GM18951 (cell line): ENCODE measurements around the gene CAP2.

ENCODE experiments used
- POLR2A ChIP-seq: IDR thresholded peaks from 4 replicates; pipeline ENCODE4 v1.6.1; 2011; ENCODE audit warnings: mild to moderate bottlenecking; ENCODE audit not compliant: insufficient read length, insufficient read depth; ENCODE audit errors: extremely low read depth
- in situ Hi-C: fragments of 300-500 bp; cut with MboI; formaldehyde crosslinking; loops from one replicate; pipeline ENCODE4 v1.12.0; 2022; ENCODE audit warnings: low sequenced_read_pairs, mixed read lengths, inconsistent platforms; ENCODE audit not compliant: unreplicated experiment

Gene CAP2

DNA sequence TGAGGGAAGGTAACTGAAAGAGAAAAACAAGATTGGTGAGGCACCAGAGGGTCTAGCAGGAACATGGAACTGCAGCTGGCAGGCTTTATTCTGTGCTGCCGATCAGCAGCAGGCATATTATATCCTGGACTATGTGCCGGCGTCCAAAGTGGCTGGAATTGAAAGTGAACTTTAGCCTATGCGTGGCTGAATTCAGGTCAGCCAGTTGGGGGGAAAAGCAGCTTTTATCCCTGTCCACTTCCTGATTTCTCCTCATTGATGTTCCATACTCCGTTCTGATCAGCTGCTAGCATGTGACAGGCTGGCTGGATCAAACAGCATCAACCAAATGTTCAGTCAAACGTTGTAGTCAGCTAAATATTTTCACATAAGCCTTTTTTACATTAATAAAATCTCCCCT lies 99.0 kb downstream of the CAP2 start:
- TF ChIP-seq POLR2A: no peak
- in situ Hi-C loops: no loop called here

DNA sequence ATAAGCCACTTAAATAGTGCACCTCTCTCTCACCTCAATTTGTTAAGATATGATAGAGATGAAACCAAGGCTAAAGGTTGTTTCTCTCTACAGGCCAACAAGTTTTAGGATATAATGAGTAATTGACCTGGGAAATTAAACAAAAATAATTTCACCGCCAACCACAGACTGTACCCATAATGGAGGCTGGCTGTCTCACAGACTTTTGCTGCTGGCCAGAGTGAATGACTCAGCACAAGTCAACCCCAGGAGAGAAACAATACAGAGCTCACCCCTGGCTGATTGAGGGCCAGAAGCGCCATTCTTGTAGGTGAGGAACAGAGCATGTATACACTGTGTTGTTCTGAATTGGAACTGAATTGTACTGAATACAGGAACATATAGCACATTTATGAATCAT lies 99.9 kb downstream of the CAP2 start:
- TF ChIP-seq POLR2A: no peak
- in situ Hi-C loops: no loop called here

DNA sequence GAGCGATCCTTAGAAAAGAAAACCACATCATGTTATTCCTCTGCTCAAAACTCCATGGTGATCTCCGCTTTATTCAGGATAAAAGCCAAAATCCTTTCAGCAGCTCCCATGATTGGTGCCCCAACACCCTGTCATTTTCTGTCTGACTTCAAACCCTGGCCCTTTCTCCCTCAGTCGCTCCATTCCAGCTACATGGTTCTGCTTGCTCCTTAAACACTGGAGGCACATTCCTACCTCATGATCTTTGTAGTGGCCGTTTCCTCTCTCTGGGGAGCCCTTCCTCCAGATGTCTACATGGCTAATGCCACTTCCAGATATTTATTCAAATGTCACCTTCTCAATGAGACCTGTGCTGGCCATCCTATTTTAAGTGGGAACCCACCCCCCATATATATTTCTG lies 100.8 kb downstream of the CAP2 start:
- in situ Hi-C loops: no loop called here
- TF ChIP-seq POLR2A: no peak

DNA sequence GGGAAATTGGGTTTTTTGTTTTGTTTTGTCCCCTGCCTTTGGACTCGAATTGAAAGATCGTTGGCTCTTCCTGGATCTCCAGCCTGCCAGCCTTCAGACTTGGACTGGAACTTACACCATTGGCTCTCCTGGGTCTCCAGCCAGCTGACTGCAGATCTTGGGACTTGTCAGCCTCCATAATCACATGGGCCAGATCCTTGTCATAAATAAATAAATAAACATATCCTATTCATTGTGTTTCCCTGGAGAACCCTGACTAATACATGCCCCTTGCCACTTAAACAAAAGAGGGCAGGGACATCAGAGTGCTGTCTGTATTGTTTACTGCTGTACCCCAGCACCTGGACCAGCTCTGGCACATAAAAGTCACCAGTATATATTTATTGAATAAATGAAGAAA lies 101.5 kb downstream of the CAP2 start:
- in situ Hi-C loops: no loop called here
- no peak for TF ChIP-seq POLR2A

DNA sequence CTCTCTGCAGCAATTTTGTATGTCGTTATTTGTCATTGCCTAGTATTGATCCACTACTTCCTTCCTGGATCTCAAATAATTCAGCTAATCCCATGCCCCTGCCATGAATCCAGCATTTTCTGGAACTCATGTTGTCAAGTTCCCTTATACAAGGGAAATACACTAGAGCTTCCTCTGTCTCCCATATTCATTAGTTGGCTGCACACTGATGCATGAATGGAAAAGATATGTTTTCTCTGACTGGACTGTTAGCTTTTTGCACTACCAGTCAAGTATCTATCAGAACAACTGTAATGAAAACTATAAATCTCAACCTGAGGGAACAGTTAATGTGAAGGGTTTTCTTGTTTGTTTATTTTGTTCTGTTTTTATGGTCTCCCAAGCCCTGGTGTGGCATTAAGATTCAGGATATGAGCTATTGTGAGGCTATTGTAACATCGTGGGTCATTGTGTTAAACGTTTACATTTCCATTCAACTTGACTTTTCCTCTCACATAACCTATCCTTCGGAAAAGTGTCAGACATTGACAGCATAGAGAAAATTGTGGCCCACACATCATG lies 104.2 kb downstream of the CAP2 start:
- TF ChIP-seq POLR2A: no peak
- in situ Hi-C loops: no loop called here

DNA sequence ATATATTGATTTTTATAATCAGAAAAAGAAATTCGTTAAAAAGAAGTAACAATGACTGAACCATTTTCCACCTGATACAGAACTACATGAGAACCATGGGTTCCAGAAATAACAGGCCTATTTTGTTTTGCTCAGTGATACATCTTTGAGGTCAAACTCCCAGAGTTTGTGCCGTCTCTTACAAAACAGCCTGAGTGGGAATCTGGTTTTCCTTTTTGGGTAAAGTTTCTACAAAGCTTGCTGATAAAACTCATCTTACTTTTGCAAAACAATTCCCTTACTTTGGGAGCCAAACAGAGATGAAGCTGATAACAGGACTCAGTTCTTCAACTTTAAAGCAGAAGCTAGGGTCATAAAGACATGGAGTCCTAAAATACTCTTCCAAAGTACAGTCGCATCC lies 108.0 kb downstream of the CAP2 start:
- in situ Hi-C loops: no loop called here
- TF ChIP-seq POLR2A: no peak

DNA sequence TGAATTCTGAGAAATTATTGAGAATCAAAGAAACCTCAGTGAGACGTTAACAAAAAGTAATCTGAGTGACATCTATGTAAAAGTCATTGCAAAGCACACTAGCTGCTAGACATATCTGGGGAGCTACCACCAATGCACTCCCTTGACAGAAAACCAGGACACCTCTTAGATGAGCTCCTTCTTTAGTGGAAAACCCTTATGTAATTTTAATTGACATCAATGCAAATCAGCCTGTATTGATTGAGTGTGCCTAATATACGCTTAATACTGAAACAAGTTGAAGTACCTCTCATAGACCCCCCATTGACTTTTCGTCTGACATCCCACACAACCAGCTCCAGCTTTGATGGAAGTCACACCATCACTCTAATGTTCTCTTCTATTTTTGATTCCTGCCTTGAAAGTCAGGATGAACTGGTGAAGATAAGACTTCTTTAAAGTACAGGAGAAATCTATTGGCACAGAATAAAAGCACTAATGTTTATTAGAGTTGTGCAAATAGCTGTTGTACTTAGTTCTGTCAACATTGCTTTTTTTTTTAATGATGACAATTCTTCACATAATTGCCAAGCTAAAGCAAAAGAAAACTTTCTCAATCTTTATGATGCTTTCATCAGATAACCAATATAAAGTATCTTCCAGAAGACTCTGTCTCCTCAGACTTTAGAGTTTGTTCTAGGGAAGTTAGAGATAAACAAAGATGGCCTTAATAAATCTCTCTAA lies 108.7 kb downstream of the CAP2 start:
- no peak for TF ChIP-seq POLR2A
- in situ Hi-C loops: no loop called here

DNA sequence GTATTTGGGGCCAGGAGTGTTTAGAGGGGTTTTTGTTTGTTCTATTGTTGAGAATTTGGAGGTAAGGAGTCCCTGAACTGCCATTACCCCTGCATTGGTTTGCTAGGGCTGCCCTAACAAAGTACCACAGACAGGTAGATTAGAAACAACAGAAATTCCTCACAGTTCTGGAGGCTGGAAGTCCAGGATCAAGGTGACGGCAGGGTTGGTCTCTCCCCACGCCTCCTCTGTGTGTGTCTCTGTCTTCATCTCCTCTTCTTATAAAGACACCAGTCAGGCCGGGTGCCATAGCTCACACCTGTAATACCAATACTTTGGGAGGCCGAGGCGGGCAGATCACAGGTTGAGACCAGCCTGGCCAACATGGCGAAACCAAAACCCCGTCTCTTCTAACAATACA lies 109.7 kb downstream of the CAP2 start:
- in situ Hi-C loops: no loop called here
- TF ChIP-seq POLR2A: no peak

DNA sequence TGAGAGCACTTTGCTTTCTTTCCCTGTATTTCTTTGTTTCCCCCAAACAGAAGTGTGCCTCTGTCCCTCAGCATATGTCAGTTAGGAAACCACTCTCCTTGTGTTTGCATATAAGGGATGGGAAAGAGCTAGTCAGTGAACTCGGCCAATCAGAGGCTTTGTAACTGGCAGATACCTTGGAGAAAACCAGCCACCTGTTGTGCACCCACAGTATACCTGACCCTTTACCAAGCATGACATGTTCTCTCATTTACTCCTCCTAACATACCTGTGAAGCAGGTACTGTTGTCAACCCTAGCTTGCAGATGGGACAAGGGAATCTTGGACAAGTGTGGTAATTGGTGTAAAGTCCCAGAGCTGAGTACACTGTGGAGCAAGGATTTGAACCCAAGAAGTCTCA lies 110.6 kb downstream of the CAP2 start:
- in situ Hi-C loops: no loop called here
- TF ChIP-seq POLR2A: no peak

DNA sequence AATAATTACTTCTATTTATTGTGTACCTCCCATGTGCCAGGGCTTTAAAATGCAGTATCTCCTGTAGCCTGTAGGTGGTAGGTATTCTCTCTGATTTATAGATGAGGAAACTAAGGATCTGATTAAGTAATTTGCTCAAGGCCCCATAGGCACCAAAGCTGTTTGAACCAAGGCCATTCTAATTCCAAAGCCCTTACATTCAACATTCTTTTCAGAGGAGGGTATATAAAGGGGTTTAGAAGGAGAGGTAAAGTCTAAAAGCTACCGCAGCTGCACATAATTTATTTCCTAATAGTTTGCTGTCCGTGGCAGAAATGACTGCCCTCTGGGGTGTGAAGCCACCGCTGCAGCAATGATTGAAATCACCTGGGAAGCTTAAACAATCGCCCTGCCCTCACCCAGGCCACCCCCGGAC lies 111.7 kb downstream of the CAP2 start:
- in situ Hi-C loops: no loop called here
- no peak for TF ChIP-seq POLR2A

DNA sequence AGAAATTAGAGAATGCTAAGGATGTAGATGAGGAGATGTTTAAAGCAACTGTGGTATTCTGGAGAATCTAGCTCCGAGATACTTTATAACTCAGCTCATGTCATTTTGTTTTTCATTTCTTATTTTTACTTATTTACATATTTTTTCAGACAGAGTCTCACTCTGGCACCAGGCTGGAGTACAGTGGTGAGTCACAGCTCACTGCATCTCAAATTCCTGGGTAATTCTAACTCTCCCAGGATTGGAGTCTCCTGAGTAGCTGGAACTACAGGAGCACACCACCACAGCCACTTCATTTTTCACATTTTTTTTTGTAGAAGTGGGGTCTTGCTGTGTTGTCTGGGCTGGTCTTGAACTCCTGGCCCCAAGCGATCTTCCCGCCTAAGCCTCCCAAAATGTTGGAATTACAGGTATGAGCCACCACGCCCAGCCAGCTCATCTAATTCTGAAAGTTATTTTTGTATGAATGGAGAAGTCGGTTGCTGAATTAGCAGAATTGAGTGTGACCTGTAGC lies 112.4 kb downstream of the CAP2 start:
- no peak for TF ChIP-seq POLR2A
- in situ Hi-C loops: no loop called here

DNA sequence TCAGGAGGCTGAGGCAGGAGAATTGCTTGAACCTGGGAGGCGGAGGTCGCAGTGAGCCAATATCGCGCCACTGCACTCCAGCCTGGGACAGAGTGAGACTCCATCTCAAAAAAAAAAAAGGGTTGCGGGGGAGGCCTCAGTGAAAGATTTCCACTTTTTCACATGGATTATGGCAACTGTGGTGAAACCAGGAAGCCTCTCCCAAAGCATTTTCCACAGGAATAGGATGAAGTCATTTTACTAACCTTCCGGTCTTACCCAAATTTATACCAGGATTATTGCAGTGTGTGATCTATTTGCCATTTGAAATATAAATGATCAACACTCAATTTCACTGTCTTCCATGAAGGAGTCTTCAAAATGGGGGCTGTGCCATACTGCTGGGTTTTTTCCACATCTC lies 113.1 kb downstream of the CAP2 start:
- TF ChIP-seq POLR2A: no peak
- in situ Hi-C loops: no loop called here

DNA sequence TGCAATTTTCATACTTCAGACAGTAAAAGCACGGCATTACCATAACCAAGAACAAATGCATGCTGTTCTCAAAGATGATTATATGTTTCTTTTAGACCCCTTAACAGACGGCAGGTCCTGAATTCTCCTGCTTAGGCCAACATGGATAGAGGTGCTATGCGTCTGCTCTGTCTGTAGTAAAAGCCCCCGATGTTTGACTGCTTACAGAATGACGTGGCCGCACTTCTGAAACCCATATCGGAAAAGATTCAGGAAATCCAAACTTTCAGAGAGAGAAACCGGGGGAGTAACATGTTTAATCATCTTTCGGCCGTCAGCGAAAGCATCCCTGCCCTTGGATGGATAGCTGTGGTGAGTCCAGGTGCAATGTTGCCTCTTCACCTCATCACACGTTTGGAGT lies 113.6 kb downstream of the CAP2 start:
- no peak for TF ChIP-seq POLR2A
- in situ Hi-C loops: no loop called here

DNA sequence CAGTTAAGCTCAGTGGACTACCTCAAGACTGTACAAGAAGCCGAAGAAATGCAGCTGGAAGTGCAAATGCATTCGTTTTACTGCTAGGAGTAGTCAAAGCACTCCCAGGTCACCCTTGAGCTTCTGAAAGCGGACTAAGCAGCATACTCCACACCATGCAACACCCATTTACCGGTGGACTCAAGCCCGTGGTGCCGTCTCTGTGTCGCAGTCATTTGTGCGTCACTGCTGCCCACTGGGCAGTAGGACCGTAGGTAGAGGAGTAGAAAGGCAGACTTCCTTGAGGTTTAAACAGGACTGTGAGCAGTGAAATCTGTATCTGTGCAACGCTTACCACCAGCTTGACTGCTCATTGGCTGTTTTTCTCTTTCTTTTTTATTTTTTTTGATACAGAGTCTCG lies 117.7 kb downstream of the CAP2 start:
- in situ Hi-C loops: no loop called here
- no peak for TF ChIP-seq POLR2A
